Ishikawa (cell line): ENCODE measurements around the gene AGFG2.

ENCODE experiments used
- CEBPB ChIP-seq: IDR thresholded peaks from 2 replicates; pipeline ENCODE4 v1.6.1; 2012
- CREB1 ChIP-seq: IDR thresholded peaks from 2 replicates; pipeline ENCODE4 v1.6.1; 2012; ENCODE audit warnings: low read depth
- EGR1 ChIP-seq: IDR thresholded peaks from 2 replicates; pipeline ENCODE4 v1.6.1; 2012
- EP300 ChIP-seq: IDR thresholded peaks from 2 replicates; pipeline ENCODE4 v1.6.1; 2012; ENCODE audit warnings: borderline replicate concordance
- FOXM1 ChIP-seq: IDR thresholded peaks from 2 replicates; pipeline ENCODE4 v1.6.1; 2012; ENCODE audit warnings: low read depth, borderline replicate concordance
- MAX ChIP-seq: IDR thresholded peaks from 2 replicates; pipeline ENCODE4 v1.6.1; 2012
- NFIC ChIP-seq: IDR thresholded peaks from 2 replicates; pipeline ENCODE4 v1.6.1; 2012
- RAD21 ChIP-seq: IDR thresholded peaks from 2 replicates; pipeline ENCODE4 v1.6.1; 2012; ENCODE audit warnings: low read depth
- REST ChIP-seq: IDR thresholded peaks from 2 replicates; pipeline ENCODE4 v1.6.1; 2012; ENCODE audit warnings: low read depth, mild to moderate bottlenecking
- TAF1 ChIP-seq: IDR thresholded peaks from 2 replicates; pipeline ENCODE4 v1.6.1; 2012; ENCODE audit warnings: low read depth, mild to moderate bottlenecking
- TCF12 ChIP-seq: IDR thresholded peaks from 2 replicates; pipeline ENCODE4 v1.6.1; 2012; ENCODE audit warnings: low read depth
- TEAD4 ChIP-seq: IDR thresholded peaks from 2 replicates; pipeline ENCODE4 v1.6.1; 2012
- USF1 ChIP-seq: IDR thresholded peaks from 2 replicates; pipeline ENCODE4 v1.6.1; 2012
- YY1 ChIP-seq: IDR thresholded peaks from 2 replicates; pipeline ENCODE4 v1.6.1; 2012; ENCODE audit warnings: low read depth
- ZBTB7A ChIP-seq: IDR thresholded peaks from 2 replicates; pipeline ENCODE4 v1.6.1; 2012; ENCODE audit warnings: low read depth

Gene AGFG2

GRCh38 chr7:100552532-100552931 is 13.5 kb downstream of the AGFG2 start:
- TF ChIP-seq USF1, result no peak
- no peak for TF ChIP-seq EGR1
- no peak for TF ChIP-seq ZBTB7A
- no peak for TF ChIP-seq NFIC
- no peak for TF ChIP-seq YY1
- no peak for TF ChIP-seq FOXM1
- TF ChIP-seq RAD21, result no peak
- TF ChIP-seq MAX, result no peak

- TF ChIP-seq CEBPB (no peak), NFIC (no peak), TAF1 (no peak), REST (no peak), EP300 (no peak), YY1 (no peak), ZBTB7A (no peak), MAX (no peak)
Observed at GRCh38 chr7:100553032-100553431, 14.0 kb downstream of the AGFG2 start.

- TF ChIP-seq FOXM1 (no peak), MAX (no peak), REST (no peak), CEBPB (no peak), ZBTB7A (no peak), CREB1 (no peak), NFIC (no peak), TEAD4 (no peak), TAF1 (no peak), RAD21 (no peak), EGR1 (no peak), YY1 (no peak), EP300 (no peak)
Observed at GRCh38 chr7:100555701-100556100, 16.7 kb downstream of the AGFG2 start.

GRCh38 chr7:100556541-100556940 is 17.5 kb downstream of the AGFG2 start:
- no peak for TF ChIP-seq RAD21
- no peak for TF ChIP-seq EGR1
- no peak for TF ChIP-seq ZBTB7A
- TF ChIP-seq TEAD4, result no peak
- TF ChIP-seq EP300, result no peak
- no peak for TF ChIP-seq MAX
- no peak for TF ChIP-seq CREB1
- no peak for TF ChIP-seq CEBPB
- TF ChIP-seq TCF12, result no peak

- no peak for TF ChIP-seq RAD21
- no peak for TF ChIP-seq CEBPB
- TF ChIP-seq USF1, result no peak
- TF ChIP-seq NFIC, result no peak
- TF ChIP-seq TAF1, result no peak
- TF ChIP-seq MAX, result no peak
- TF ChIP-seq EP300, result no peak
- TF ChIP-seq FOXM1, result no peak
- no peak for TF ChIP-seq REST
- no peak for TF ChIP-seq TCF12
- no peak for TF ChIP-seq CREB1
- no peak for TF ChIP-seq YY1
- TF ChIP-seq EGR1, result no peak
- no peak for TF ChIP-seq TEAD4
- TF ChIP-seq ZBTB7A, result no peak
Observed at GRCh38 chr7:100559127-100559526, 20.1 kb downstream of the AGFG2 start.
